Urothelium cell line (cell line): ENCODE data around the gene ZNF747.
A peak's percentile ranks its signal among the peaks of the same experiment; 100 is the strongest.
"Not testable (repeated sequence)": the region's sequence is repeated elsewhere in the genome, so short reads cannot be mapped to it uniquely, and the experiment has no call there.

Experiments
- DNase-seq: peaks from one replicate; pipeline ENCODE4 v3.0.0; 2011; ENCODE audit warnings: low spot score, mixed read lengths
- FAIRE-seq: peaks from 2 replicates; lab custom pipeline; 2011; peaks lifted over from hg19 to GRCh38; lab: Jason Lieb, UNC

ZNF747 gene

DNA sequence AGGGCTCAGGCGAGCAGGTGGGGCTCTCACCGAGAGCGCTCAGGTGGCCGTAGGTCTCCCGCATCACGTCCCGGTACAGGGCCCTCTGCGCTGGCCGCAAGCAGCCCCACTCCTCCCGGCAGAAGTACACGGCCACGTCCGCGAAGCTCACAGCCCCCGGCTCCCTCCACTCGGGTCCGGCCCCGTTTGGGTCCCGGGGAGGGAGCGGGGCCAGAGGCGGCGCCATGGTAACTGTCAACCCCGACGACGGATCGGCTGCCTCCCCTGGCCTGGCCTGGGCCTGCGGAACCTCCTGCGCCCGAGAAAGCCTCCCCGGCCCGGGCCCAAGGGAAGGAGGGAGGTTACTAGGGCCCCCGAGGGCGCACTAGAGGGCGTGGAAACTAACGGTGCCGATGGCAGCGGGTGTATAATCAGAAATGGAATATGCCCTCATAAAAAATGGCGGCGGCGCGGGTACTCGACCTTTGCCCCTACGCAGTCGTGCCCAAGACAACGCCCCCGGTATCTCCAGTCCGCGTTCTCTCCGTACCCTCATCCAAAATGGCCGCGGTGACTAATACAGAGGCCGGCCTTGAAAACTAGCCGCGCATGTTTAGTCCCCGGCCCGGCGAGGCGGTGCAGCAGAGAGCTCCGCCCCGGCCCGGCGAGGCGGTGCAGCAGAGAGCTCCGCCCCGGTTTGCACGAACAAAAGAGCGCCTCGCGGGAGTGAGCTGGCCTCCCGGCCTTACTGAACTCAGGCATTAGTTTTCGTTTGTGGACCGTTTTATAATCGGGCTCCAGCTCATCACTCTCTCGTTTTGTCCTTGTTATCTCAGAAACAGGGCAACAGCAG lies 23.5 kb upstream of the ZNF747 start, which contains the start of gene ZNF764:
Gene ZNF764, minus strand, starts transcription at position 418 of the 832 bp plus-strand sequence. Its CDS starts 192 bp downstream, at position 226.
- FAIRE-seq (no peak), DNase-seq (peak; percentile 93)

DNA sequence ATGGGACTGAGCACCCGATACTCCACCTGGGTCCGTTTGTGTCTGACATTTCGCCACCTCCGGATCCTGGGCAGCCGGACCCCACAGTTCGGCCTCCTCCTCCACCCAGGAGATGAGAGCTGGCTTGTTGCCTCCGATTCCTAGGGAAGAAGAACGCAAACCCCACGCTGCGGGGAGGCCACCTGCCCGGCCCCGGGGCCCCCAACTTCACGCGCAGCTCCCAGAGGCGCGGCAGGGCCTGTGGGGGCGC lies 23.0 kb upstream of the ZNF747 start:
- FAIRE-seq: no peak
- DNase-seq: no peak

DNA sequence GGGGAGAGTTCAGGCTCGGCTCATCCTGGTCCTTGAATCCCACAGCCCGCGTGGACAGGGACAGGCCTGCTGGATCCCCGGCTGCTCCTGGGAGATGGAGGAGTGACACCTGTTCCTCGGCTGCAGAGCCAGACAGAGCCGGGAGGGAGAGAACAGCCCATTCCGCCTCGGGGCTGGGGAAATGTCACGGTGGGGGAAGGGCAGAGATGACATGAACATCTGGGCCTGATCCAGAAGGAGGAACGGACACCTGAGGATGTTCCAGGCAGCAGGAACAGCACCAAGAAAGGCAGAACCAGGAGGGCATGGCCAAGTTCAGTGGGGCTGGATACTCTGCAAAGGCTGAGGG lies 21.4 kb upstream of the ZNF747 start:
- DNase-seq: no peak
- no peak for FAIRE-seq

DNA sequence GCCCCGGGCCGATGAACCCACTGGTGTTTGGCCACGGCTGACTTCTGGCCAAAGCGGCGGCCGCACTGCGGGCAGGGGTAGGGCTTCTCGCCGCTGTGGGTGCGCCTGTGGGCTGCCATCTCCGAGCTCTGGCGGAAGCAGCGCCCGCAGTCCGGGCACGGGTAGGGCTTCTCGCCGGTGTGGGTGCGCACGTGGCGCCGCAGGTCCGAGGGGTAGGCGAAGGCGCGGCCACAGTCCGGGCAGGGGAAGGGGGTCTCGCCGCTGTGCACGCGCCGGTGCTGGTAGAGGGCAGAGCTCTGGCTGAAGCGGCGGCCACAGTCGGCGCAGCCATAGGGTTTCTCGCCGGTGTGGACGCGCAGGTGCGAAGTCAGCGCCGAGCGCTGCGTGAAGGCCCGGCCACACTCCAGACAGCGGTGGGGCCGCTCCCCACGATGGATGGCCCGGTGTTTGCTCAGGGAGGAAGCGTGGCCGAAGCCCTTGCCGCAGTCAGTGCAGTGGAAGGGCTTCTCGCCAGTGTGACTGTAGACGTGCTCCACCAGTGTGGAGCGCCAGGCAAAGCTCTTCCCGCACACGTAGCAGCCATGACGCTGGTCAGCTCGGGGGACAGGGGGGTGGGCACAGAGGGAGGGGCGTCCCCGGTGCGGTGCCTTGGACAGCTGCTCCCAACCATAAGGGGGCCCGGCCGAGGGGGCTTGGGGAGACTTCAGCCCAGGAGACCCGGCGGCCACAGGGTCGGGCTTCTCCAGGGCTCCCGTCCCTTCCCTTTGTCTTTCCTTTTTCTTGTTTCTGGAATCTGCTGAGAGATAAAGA lies 20.9 kb upstream of the ZNF747 start:
- FAIRE-seq: no peak
- no peak for DNase-seq

DNA sequence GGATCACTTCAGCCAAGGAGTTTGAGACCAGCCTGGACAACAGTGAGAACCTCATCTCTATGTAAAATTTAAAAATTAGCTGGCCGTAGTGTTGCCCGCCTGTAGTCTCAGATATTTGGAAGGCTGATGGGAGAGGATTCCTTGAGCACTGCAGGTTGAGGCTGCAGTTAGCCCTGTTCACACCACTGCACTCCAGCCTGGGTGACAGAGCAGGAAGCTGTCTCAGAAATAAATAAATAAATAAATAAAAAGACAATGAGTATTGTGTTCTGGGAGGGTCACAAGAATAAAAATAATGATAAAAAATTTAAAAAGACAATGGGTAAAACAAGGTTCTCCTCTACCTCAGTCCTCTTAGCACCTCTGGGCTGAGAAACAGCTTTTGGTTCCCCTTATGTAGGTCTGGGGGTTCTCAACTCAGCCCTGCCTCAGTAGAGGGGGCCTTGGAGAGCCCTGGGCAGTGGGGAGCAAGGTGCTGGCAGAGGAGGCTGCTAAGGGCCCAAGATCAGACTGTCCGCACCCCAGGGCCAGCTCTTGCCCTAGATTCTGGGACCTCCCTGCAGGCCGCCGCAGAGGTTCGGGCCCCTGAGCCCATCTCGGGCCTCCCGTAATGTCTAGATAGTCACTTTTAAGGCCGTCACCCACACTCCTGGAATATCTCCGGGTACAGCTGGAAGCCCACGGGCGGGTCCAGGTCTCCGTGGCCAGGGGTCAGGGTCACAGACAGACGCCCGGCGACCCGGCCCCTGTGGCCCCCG lies 20.1 kb upstream of the ZNF747 start:
- DNase-seq (no peak), FAIRE-seq (no peak)

DNA sequence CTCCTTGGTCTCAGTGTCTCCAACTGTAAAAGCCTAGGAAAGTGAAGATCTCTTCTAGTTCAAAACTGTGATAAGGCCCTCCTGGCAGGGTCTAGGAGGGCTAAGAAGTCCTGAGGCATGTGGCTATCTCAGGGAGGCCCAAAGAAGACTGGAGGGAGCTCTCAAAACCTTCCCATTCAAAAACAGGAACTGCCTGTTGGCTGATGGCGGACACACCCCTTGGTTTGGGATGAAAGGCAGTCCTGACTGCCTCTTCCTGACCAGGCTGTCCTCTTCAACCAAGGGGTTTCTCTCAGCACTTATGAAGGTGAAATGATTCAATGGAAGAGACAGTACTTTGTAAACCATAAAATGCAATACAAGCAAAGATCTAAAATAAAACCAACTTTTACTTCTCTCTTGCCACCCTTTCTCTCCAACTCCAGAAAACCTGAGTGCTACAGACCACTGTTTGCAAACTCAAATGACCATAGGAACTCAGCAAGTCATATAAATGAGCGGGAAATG lies 18.8 kb upstream of the ZNF747 start:
- no peak for FAIRE-seq
- no peak for DNase-seq

DNA sequence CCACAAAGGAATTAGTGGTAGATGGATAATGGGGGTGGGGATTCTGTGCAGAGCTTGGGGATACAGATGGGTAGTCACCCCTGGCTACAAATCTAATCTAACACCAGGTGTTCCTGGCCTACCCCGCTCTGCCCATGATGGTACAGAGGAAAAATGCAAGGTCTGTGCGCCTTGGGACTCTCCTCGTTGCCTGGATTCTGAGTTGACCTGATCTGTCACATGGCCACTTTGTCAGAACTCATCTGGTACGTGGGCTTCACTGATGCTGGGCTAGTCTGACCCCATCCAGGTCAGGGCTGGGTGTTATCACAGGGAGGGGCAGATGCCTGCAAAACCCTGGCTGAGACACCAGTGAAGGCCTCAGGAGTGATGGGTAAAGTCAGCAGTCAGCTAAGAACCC lies 18.3 kb upstream of the ZNF747 start:
- DNase-seq (no peak), FAIRE-seq (no peak)

DNA sequence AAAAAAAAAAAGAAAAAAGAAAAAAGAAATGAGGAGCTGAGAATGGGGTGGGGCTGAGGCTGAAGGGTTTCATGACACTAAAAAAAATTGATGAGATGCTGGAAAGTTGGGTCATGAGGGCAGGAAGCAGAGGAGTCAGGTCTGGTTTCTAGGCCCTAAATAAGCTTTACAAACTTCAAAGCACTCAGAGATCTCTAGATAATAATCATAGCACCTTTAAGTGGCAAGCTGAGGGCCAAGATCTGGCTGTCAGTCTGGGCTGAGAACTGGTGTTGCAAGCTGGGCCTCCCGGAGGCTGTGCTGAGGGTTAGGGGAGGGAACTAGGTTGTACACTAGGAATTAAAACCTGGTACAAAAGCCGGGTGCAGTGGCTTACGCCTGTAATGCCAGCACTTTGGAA lies 17.1 kb upstream of the ZNF747 start:
- no peak for DNase-seq
- no peak for FAIRE-seq

DNA sequence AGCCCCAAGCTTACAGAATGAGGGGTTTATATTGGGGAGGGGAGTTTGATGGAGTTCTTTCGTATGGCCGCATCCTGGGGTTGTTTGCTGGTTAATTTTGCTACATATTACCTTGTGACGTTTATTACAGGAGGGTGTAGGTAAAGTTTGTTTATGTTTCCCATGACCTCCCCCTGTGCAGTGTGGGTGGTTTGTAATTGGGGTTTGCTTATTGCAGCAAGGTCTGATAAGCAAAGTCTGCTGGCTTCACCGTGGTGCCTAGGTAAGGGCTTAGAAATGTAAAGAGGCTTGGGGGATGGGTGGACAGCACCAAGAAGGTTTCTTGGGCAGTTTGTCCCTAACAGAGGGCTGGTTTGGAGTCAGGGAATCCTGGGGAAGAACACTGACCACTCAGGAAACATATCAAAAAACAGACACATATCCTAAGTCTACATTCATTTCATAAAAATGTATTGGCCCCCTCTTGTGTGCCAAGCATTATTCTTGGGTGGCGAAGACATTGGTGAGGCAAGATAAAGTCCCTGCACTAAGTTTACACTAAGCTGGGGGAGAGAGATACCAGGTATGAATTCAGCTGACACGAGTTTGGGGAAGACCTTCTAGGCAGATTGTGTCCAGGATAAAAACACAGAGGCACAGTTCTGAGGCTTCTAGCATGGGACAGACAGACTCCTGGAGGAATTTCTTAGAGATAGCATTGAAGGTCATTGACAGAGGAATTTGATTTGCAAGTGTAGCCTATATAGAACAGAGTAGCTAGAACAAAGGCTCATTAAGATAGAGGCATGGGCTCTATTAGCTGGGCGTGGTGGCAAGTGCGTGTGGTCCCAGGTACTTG lies 14.0 kb upstream of the ZNF747 start:
- FAIRE-seq: no peak

DNA sequence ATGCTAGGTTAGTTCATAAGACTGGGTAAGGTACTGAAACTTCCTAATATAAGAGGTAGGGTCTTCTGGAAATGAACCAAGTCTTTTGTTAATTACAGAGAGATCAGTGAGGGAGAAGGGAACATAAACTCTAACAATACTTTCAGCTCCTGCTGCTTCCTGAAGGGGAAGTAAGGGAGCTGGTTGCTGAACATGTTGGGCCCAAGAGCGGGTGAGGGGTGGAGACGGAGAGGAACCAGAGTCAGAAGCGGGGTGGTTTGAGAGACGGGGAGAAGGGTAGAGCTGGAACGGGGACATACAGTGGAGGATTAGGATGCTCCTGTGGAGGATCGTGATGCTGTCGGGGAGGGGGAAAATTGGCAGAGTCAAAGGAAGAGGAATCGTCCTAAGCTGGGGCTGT lies 11.5 kb upstream of the ZNF747 start:
- FAIRE-seq: no peak

More for the DNA sequence above, 14.0 kb upstream of the ZNF747 start:
- no peak for DNase-seq

DNA sequence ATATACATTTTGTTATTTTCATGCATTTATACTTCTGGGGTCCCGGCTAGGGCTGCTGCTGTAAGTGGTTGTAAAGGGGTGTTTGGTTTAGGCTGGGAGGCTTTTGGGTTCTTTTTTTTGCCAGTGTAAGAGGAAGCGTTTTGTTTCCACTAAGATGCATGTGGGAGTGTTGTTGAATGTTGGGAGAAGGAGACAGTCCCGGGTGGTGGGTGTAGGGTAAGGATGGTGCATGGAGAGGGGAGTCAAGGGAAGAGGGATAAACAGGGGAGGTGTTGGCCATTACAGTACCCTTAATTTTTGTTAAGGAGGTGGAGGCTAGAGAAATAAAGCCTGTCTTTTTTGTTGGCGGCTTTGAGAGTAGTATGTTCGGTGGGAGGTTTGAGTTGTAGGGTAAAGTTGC lies 8.4 kb upstream of the ZNF747 start:
- DNase-seq: no peak
- no peak for FAIRE-seq

More for the DNA sequence above, 11.5 kb upstream of the ZNF747 start:
- DNase-seq: no peak

DNA sequence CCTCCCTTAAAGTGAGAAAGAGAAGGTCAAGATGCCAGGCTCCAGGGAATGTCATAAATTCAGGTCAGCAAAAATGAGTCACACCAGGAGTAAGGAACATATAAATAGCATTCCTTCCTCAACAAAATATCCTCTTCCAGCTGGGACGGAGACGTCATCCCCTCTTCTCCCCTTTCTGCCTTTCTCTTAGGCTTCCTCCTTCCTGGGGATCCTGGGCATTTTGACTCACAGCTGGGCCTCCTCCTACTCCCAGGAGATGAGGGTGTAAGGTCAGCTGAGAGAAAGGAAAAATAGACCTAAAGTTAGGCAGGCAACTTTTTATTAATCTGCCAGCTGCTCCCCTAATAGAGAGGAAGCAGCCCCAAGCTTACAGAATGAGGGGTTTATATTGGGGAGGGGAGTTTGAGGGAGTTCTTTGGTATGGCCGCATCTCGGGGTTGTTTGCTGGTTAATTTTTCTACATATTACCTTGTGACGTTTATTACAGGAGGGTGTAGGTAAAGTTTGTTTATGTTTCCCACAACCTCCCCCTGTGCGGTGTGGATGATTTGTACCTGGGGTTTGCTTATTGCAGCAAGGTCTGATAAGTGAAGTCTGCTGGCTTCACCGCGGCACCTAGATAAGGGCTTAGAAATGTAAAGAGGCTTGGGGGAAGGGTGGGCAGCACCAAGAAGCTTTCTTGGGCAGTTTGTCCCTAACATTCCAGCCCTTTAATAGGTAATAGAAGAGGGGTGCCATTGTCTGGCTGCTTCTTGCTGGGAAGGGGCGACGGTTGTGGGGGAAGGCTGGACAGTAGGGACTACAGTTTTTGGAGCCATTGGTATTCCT lies 7.1 kb upstream of the ZNF747 start:
- FAIRE-seq (no peak), DNase-seq (peak; percentile 33)

DNA sequence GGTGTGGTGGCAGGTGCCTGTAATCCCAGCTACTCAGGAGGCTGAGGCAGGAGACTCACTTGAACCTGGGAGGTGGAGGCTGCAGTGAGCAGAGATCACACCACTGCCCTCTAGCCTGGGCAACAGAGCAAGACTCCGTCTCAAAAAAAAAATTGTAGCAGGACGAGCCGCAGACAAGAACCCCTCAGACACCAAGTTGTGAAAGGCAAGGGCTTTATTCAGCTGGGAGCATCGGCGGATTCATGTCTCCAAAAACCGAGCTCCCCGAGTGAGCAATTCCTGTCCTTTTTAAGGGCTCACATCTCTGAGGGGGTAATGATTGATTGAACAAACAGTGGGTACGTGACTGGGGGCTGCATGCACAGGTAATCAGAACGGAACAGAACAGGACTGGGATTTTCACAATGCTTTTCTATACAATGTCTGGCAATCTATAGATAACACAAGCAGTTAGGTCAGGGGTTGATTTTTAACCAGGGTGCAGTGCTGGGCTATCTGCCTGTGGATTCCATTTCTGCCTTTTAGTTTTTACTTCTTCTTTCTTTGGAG lies 6.3 kb upstream of the ZNF747 start:
- DNase-seq, FAIRE-seq: not testable (repeated sequence)

DNA sequence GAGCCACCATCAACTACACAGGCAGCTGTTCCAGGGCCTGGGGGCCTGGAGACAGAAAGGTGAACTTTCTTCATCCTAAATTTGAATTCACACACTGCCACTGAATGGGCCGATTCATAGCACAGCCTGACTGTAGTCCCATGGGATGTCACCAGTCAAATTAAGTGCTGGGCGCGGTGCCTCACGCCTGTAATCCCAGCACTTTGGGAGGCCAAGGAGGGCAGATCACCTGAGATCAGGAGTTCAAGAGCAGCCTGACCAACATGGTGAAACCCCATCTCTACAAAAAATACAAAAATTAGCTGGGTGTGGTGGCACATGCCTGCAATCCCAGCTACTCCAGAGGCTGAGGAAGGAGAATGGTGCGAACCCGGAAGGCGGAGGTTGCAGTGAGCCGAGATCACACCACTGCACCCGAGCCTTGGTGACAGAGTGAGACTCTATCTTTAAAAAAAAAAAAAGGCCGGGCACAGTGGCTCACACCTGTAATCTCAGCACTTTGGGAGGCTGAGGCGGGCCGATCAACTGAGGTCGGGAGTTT lies 5.4 kb upstream of the ZNF747 start:
- DNase-seq, FAIRE-seq: not testable (repeated sequence)

DNA sequence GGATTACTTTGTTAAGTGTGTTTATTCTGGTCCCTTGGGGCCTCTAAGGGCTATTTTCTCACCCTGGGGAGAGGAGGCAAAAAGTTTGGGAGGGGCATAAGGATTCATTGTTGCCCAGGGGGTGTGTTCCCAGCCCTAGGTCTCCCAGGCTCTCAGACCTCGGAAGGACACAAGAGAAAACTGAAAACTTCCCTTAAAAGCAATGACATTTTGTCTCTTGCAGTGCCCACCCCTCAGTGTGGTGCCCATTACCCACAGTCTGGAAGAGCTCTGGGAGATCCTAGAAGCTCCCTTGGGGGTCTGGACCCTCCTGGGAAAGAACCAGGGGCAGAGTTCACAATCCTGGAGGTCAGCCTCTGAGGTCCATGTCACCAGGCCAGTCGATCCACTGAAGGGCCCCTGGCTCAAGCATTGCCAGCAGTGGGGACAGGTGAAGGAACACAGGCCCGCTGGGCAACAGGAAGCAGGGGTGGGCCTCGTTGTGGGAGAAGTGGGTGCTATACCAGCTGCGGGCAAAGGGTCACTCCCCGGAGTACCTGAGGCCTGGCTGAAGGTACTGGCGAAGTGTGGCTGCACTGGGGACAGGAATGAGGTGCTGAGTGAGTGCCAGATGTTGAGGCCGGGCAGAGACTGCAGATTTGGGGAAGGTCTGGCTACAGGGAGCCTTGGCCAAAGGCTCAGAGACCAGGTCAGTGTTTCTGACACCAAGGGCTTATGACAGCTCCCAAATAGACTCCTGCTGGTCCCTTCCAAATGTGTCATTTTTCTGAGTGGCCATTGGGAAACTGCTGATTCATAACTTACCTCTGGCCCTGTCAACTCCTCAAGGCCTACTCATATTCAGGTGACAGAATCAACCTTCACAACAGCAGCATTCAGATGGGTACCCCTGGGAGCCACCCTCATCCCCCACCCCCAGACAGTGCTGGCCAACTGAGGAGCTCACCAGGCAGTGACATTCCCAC lies 4.6 kb upstream of the ZNF747 start:
- no peak for DNase-seq
- FAIRE-seq: no peak

DNA sequence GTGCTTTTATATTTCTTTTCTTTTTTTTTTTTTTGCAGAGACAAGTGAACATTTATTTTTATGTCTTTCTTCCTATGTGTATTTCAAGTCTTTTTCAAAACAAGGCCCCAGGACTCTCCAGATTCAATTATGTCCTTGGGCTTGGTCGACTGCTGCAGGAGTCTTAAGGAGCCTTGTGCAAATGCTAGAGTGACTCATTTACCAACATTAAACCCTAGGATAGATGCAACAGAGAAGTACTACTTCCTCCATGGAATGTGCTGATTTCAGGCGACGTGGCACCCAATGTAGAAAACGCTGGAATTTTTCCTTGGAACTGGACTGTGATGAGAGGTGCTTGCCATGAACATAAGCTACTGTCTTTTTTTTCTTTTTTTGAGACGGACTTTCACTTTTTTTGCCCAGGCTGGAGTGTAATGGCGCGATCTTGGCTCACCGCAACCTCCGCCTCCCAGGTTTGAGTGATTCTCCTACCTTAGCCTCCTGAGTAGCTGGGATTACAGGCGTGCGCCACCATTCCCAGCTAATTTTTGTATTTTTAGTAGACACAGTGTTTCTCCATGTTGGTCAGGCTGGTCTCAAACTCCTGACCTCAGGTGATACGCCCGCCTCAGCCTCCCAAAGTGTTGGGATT lies 1.9 kb upstream of the ZNF747 start:
- not testable (repeated sequence) for DNase-seq, FAIRE-seq

DNA sequence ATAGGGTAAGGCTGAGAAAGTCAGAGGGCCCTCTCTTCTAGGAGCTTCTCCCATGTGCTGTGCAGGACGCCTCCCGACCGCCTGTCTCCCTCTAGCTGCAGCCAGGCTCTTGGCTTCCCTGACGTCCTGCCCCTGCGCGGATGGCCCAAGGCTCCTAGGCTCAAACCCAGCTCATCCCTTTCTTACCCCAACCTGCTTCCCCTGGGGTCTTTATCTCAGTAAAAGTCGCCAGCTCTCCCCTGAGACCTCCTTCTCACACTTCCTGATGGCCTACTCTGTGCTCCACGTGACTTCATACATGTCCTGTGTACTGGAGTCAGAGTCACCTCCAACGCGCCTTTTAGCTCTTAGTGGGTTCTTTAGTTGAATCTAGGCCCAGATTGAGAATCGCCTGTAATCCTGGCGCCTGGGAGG lies 1.1 kb upstream of the ZNF747 start:
- FAIRE-seq: no peak
- DNase-seq: peak; percentile 73
